MCF 10A (cell line): Measurements from ENCODE around the gene GNAI2. TPM values are rescaled to one million over a fixed set of nuclear protein-coding genes. Genes with fewer than 3 reads are reported as not detected.
A peak's percentile ranks its signal among the peaks of the same experiment; 100 is the strongest.

Source experiments
- BruUV-seq: library from RNA; stranded (reverse); fragments of 400-500 nt; replicated peaks from 2 replicates; lab custom pipeline; 2021; lab: Mats Ljungman, UMichigan
- CTCF ChIA-PET: fragments of 300-600 bp; sonication (Branson Sonifier 250); formaldehyde crosslinking; extraction: SDS; loops from one replicate; lab custom pipeline; 2021; ENCODE audit warnings: antibody characterized with exemption, inconsistent platforms; lab: Yijun Ruan, JAX
- POLR2A ChIA-PET: fragments of 300-600, 350-650 bp; sonication (Branson Sonifier 250); formaldehyde crosslinking; extraction: SDS; loops from one replicate; lab custom pipeline; 2020; ENCODE audit warnings: antibody characterized with exemption, inconsistent platforms; lab: Yijun Ruan, JAX
- DNase-seq: peaks from one replicate; pipeline ENCODE4 v3.0.0-alpha.2; 2018; ENCODE audit not compliant: unreplicated experiment
- H3K27ac Mint-ChIP-seq: one replicate; pipeline ENCODE4 v1.8.0; 2022; ENCODE audit warnings: mild to moderate bottlenecking, low read depth, mixed read lengths; ENCODE audit not compliant: unreplicated experiment
- H3K27me3 Mint-ChIP-seq: one replicate; pipeline ENCODE4 v1.8.0; 2022; ENCODE audit warnings: mixed read lengths; ENCODE audit not compliant: insufficient read depth, unreplicated experiment
- H3K36me3 Mint-ChIP-seq: one replicate; pipeline ENCODE4 v1.8.0; 2022; ENCODE audit warnings: mild to moderate bottlenecking, moderate library complexity, mixed read lengths; ENCODE audit not compliant: insufficient read depth, unreplicated experiment
- H3K4me1 Mint-ChIP-seq: one replicate; pipeline ENCODE4 v1.8.0; 2022; ENCODE audit warnings: mixed read lengths; ENCODE audit not compliant: insufficient read depth, unreplicated experiment
- H3K4me3 Mint-ChIP-seq: one replicate; pipeline ENCODE4 v1.8.0; 2022; ENCODE audit warnings: mild to moderate bottlenecking, moderate library complexity, mixed read lengths; ENCODE audit not compliant: unreplicated experiment
- H3K9me3 Mint-ChIP-seq: one replicate; pipeline ENCODE4 v1.8.0; 2022; ENCODE audit warnings: mixed read lengths; ENCODE audit not compliant: unreplicated experiment
- intact Hi-C: fragments of 100-400 bp; cut with micrococcal nuclease; formaldehyde crosslinking; loops from 2 replicates; pipeline ENCODE4 v1.14.1; 2022
- total RNA-seq: library from RNA; stranded (reverse); gene quantifications from 2 replicates; pipeline ENCODE4 v1.2.3, GENCODE V29; 2022
- TF ChIP-seq, protein P1 (sequence below): fragments of 200-600 bp; IDR thresholded peaks from one replicate; pipeline ENCODE4 v1.8.0; 2022; ENCODE audit warnings: antibody characterized with exemption, mild to moderate bottlenecking; ENCODE audit not compliant: unreplicated experiment

Gene GNAI2
- total RNA-seq, 1 experiment from 2014 or later: 123 TPM

DNA sequence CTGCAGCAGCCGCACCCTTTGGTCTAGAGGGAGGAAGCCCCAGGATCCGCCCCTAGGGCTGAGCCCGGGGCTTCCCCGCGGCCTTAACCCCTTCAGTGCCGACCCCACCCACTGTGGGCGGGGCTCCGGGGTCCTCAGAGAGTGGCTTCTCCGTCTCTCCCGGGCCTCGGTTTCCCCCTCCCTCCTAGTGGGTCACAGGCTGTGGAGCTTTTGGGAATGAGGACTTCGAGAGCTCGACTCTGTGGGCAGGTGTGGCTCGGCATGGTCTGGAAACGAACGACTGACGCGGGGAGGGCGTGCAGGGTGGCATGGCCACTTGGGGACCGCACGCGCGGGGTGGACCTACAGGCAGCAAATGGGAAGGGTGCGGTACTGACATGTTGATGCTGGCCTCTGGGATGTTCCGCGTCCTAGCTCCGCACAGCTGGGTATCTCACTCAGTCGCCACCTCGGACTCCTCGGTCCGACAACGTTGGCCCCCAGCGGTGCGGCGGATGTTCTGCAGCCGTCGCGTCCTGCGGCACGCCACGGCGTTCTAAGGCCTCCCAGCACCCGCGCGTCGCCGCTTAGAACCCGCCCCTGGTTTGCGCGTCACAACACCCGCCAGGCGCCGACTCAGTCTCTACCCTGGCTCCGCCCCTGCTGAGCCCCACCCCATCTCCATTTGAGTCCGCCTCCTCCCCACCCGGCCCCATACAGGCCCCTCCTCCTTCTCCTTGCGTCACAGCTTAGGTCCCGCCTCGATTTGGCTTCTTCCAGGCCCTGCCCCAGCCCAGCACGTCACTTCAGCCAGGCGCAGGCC, 63.0 kb downstream of the GNAI2 start, which contains the start of the genes HYAL3 and NAA80:
HYAL3 (minus strand) TSS at position 570 of the 802 bp plus-strand sequence. CDS start 3,803 bp downstream, outside the sequence.
NAA80 (minus strand) TSS at position 570 of the 802 bp plus-strand sequence. CDS start 1,942 bp downstream, outside the sequence.
- H3K36me3 Mint-ChIP-seq: no peaks in the 10 kb centered on the region
- intact Hi-C loops: loop anchor here (1.0 kb wide), 1 partner anchor 22 kb away; no protein-coding TSS in a partner anchor

DNA sequence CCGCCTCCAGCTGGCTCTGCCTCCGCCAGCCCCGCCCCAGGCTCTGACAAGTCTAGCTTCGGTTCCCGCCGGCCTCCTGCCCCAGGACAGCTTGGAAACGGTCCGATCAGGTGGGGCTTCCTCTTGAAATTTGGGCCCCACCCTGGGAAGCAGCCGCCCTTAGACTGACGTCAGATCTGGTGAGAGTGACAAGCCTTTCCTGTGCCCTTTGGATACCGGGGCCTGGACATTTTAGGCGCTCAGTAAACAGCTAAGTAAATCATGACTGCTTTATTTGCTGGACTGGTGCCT, 63.6 kb downstream of the GNAI2 start:
- Mint-ChIP-seq H3K27ac (peak overlapping the region; percentile 97), H3K27me3 (no peaks in the 10 kb centered on the region), H3K36me3 (no peaks in the 10 kb centered on the region), H3K4me3 (peak overlapping the region; percentile 92), H3K9me3 (no peaks in the 10 kb centered on the region), H3K4me1 (peaks cover 7% of the 10 kb centered on the region)
- no TSS peak for BruUV-seq
- ChIA-PET POLR2A (interaction anchor here (0.5 to 3.3 kb wide), 18 partner anchors 9 to 1753 kb away, joined by 3 to 30 read pairs (median 4); partner anchors contain the start of genes GNAI2, HEMK1, RAD54L2 and TUSC2), CTCF (interaction anchor here (0.6 to 5.7 kb wide), 10 partner anchors 22 to 1085 kb away, joined by 3 to 30 read pairs (median 4); partner anchors contain the start of gene HYAL2)
- intact Hi-C loops: loop anchor here (1.0 kb wide), 1 partner anchor 22 kb away; no protein-coding TSS in a partner anchor
- no peak for DNase-seq
- TF ChIP-seq, protein P1, sequence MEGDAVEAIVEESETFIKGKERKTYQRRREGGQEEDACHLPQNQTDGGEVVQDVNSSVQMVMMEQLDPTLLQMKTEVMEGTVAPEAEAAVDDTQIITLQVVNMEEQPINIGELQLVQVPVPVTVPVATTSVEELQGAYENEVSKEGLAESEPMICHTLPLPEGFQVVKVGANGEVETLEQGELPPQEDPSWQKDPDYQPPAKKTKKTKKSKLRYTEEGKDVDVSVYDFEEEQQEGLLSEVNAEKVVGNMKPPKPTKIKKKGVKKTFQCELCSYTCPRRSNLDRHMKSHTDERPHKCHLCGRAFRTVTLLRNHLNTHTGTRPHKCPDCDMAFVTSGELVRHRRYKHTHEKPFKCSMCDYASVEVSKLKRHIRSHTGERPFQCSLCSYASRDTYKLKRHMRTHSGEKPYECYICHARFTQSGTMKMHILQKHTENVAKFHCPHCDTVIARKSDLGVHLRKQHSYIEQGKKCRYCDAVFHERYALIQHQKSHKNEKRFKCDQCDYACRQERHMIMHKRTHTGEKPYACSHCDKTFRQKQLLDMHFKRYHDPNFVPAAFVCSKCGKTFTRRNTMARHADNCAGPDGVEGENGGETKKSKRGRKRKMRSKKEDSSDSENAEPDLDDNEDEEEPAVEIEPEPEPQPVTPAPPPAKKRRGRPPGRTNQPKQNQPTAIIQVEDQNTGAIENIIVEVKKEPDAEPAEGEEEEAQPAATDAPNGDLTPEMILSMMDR: no peak

More for the DNA sequence above, 63.0 kb downstream of the GNAI2 start, which contains the start of the genes HYAL3 and NAA80:
- peak within 1 kb of the TSS; percentile 92 for H3K4me3 Mint-ChIP-seq
- peak; percentile 99 for DNase-seq
- H3K9me3 Mint-ChIP-seq: no peaks in the 10 kb centered on the region
- TSS peak; percentile 55 for BruUV-seq
- no peaks in the 10 kb centered on the region for H3K27me3 Mint-ChIP-seq
- H3K27ac Mint-ChIP-seq: peak within 1 kb of the TSS; percentile 97
- peaks cover 7% of the 10 kb centered on the region for H3K4me1 Mint-ChIP-seq
- TF ChIP-seq, protein P1: peak; percentile 23
- ChIA-PET POLR2A (interaction anchor here (0.6 to 3.3 kb wide), 21 partner anchors 8 to 1754 kb away, joined by 3 to 30 read pairs (median 4); partner anchors contain the start of genes CYB561D2, GNAI2, HEMK1 and NPRL2), CTCF (interaction anchor here (0.6 to 5.7 kb wide), 12 partner anchors 20 to 1085 kb away, joined by 3 to 30 read pairs (median 4); partner anchors contain the start of genes HYAL2 and RASSF1)

DNA sequence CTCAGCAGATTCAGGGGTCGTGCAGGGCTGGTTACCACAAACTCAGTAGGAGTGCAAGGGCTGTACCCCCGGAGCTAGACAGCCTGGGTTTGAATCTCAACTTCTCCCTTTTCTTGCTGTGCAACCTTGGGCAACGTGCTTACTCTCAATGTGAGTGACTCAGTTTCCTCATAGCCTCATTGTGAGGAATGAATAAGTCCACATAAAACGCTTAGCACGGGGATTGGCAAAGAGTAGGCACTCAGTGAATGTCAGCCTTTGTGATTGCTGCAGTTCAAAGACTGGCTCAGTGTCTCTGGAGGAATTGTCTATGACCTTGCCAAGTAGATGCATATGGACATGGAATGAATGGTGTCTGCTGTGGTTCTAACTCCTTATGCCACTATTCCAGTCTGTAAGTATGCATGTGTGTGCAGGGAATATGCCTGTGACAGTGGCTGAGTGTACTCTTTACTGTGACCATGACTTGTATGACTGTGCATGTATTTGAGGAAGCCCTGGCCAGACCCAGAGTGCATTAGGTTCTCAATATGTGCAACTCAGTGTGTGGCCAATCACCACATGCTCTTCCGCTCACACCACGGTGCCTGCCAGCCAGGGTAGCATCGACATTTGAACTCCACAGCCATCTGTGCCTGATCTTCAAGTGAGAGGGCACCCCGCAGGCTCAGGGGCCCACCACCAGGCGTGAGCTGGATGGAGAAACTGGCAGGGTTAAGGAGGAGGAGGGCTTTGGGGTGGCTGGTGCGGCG, 64.1 kb downstream of the GNAI2 start:
- POLR2A ChIA-PET: interaction anchor here (0.5 to 3.3 kb wide), 16 partner anchors 8 to 1199 kb away, joined by 3 to 30 read pairs (median 5); partner anchors contain the start of genes GNAI2 and TUSC2
- CTCF ChIA-PET: interaction anchor here (0.6 to 5.7 kb wide), 10 partner anchors 23 to 1084 kb away, joined by 3 to 30 read pairs (median 3); partner anchors contain the start of gene HYAL2
- H3K27ac Mint-ChIP-seq: peak overlapping the region; percentile 97
- H3K4me1 Mint-ChIP-seq: peaks cover 7% of the 10 kb centered on the region
- TSS peak; percentile 91 for BruUV-seq
- no peaks in the 10 kb centered on the region for H3K27me3 Mint-ChIP-seq
- no peak for DNase-seq
- TF ChIP-seq, protein P1: no peak
- intact Hi-C loops: loop anchor here (1.0 kb wide), 1 partner anchor 21 kb away; no protein-coding TSS in a partner anchor
- H3K9me3 Mint-ChIP-seq: no peaks in the 10 kb centered on the region
- peak overlapping the region; percentile 92 for H3K4me3 Mint-ChIP-seq
- no peaks in the 10 kb centered on the region for H3K36me3 Mint-ChIP-seq
